Measurements from ENCODE around the gene CACNA1E.

CACNA1E gene

GRCh38 chr1:181587870-181588438, 104.6 kb downstream of the CACNA1E start:
- Histone ChIP-seq H3K9me3 (ENCODE audit: insufficient read depth, low read depth, low read length) (no peaks in the 10 kb centered on the region), H3K27ac (ENCODE audit: low read depth, low read length) (no peak overlapping the region), H3K36me3 (ENCODE audit: insufficient read depth, low read length) (no peaks in the 10 kb centered on the region), H3K9ac (ENCODE audit: low read depth, low read length) (no peak overlapping the region), H3K4me1 (ENCODE audit: insufficient read depth, low read length) (peaks cover 26% of the 10 kb centered on the region), H3K4me3 (ENCODE audit: low read length) (no peak overlapping the region), H3K27me3 (ENCODE audit: insufficient read depth, low read length) (no peaks in the 10 kb centered on the region)
- 93% methylated on average over 10 of the region's 10 CpGs for WGBS

- Histone ChIP-seq H3K9ac (ENCODE audit: low read depth, low read length) (no peak overlapping the region), H3K4me3 (ENCODE audit: low read length) (no peak overlapping the region), H3K27me3 (ENCODE audit: insufficient read depth, low read length) (no peaks in the 10 kb centered on the region), H3K9me3 (ENCODE audit: insufficient read depth, low read depth, low read length) (no peaks in the 10 kb centered on the region), H3K36me3 (ENCODE audit: insufficient read depth, low read length) (no peaks in the 10 kb centered on the region), H3K27ac (ENCODE audit: low read depth, low read length) (no peak overlapping the region), H3K4me1 (ENCODE audit: insufficient read depth, low read length) (peaks cover 24% of the 10 kb centered on the region)
- 91% methylated on average over 4 of the region's 4 CpGs for WGBS
Observed at GRCh38 chr1:181588631-181589030, 105.3 kb downstream of the CACNA1E start.

GRCh38 chr1:181592255-181592859, 109.0 kb downstream of the CACNA1E start:
- Histone ChIP-seq H3K9me3 (ENCODE audit: insufficient read depth, low read depth, low read length) (no peaks in the 10 kb centered on the region), H3K27me3 (ENCODE audit: insufficient read depth, low read length) (no peaks in the 10 kb centered on the region), H3K36me3 (ENCODE audit: insufficient read depth, low read length) (no peaks in the 10 kb centered on the region), H3K4me3 (ENCODE audit: low read length) (no peak overlapping the region), H3K27ac (ENCODE audit: low read depth, low read length) (no peak overlapping the region), H3K4me1 (ENCODE audit: insufficient read depth, low read length) (peaks cover 20% of the 10 kb centered on the region), H3K9ac (ENCODE audit: low read depth, low read length) (no peak overlapping the region)
- 44% methylated on average over 6 of the region's 6 CpGs for WGBS

- H3K9me3 ChIP-seq (ENCODE audit: insufficient read depth, low read depth, low read length): no peaks in the 10 kb centered on the region
- H3K27me3 ChIP-seq (ENCODE audit: insufficient read depth, low read length): no peaks in the 10 kb centered on the region
- no peak overlapping the region for H3K9ac ChIP-seq (ENCODE audit: low read depth, low read length)
- no peaks in the 10 kb centered on the region for H3K36me3 ChIP-seq (ENCODE audit: insufficient read depth, low read length)
- no peak overlapping the region for H3K4me3 ChIP-seq (ENCODE audit: low read length)
- H3K4me1 ChIP-seq (ENCODE audit: insufficient read depth, low read length): peaks cover 20% of the 10 kb centered on the region
- no peak overlapping the region for H3K27ac ChIP-seq (ENCODE audit: low read depth, low read length)
- 89% methylated on average over 2 of the region's 4 CpGs for WGBS
Observed at GRCh38 chr1:181593042-181593441, 109.7 kb downstream of the CACNA1E start.

- H3K27me3 ChIP-seq (ENCODE audit: insufficient read depth, low read length): no peaks in the 10 kb centered on the region
- H3K4me3 ChIP-seq (ENCODE audit: low read length): no peak overlapping the region
- WGBS: 96% methylated on average over 5 of the region's 5 CpGs
- H3K9me3 ChIP-seq (ENCODE audit: insufficient read depth, low read depth, low read length): no peaks in the 10 kb centered on the region
- no peaks in the 10 kb centered on the region for H3K36me3 ChIP-seq (ENCODE audit: insufficient read depth, low read length)
- H3K9ac ChIP-seq (ENCODE audit: low read depth, low read length): no peak overlapping the region
- H3K27ac ChIP-seq (ENCODE audit: low read depth, low read length): no peak overlapping the region
- H3K4me1 ChIP-seq (ENCODE audit: insufficient read depth, low read length): peaks cover 20% of the 10 kb centered on the region
Observed at GRCh38 chr1:181594553-181594952, 111.2 kb downstream of the CACNA1E start.

- no peaks in the 10 kb centered on the region for H3K27me3 ChIP-seq (ENCODE audit: insufficient read depth, low read length)
- H3K9me3 ChIP-seq (ENCODE audit: insufficient read depth, low read depth, low read length): no peaks in the 10 kb centered on the region
- H3K36me3 ChIP-seq (ENCODE audit: insufficient read depth, low read length): no peaks in the 10 kb centered on the region
- H3K27ac ChIP-seq (ENCODE audit: low read depth, low read length): no peak overlapping the region
- H3K4me3 ChIP-seq (ENCODE audit: low read length): no peak overlapping the region
- no peak overlapping the region for H3K9ac ChIP-seq (ENCODE audit: low read depth, low read length)
- 89% methylated on average over 6 of the region's 6 CpGs for WGBS
- peaks cover 20% of the 10 kb centered on the region for H3K4me1 ChIP-seq (ENCODE audit: insufficient read depth, low read length)
Observed at GRCh38 chr1:181595234-181595633, 111.9 kb downstream of the CACNA1E start.

- no peak overlapping the region for H3K27ac ChIP-seq (ENCODE audit: low read depth, low read length)
- H3K9ac ChIP-seq (ENCODE audit: low read depth, low read length): no peak overlapping the region
- H3K27me3 ChIP-seq (ENCODE audit: insufficient read depth, low read length): no peaks in the 10 kb centered on the region
- 91% methylated on average over 4 of the region's 4 CpGs for WGBS
- no peak overlapping the region for H3K4me3 ChIP-seq (ENCODE audit: low read length)
- no peaks in the 10 kb centered on the region for H3K4me1 ChIP-seq (ENCODE audit: insufficient read depth, low read length)
- no peaks in the 10 kb centered on the region for H3K9me3 ChIP-seq (ENCODE audit: insufficient read depth, low read depth, low read length)
- H3K36me3 ChIP-seq (ENCODE audit: insufficient read depth, low read length): no peaks in the 10 kb centered on the region
Observed at GRCh38 chr1:181601186-181601950, 118.1 kb downstream of the CACNA1E start.

GRCh38 chr1:181603735-181604410, 120.6 kb downstream of the CACNA1E start:
- no peak overlapping the region for H3K9ac ChIP-seq (ENCODE audit: low read depth, low read length)
- no peaks in the 10 kb centered on the region for H3K9me3 ChIP-seq (ENCODE audit: insufficient read depth, low read depth, low read length)
- no peak overlapping the region for H3K4me3 ChIP-seq (ENCODE audit: low read length)
- H3K4me1 ChIP-seq (ENCODE audit: insufficient read depth, low read length): peaks cover 5% of the 10 kb centered on the region; the same call in 1 of the 2 replicates
- no peak overlapping the region for H3K27ac ChIP-seq (ENCODE audit: low read depth, low read length)
- H3K27me3 ChIP-seq (ENCODE audit: insufficient read depth, low read length): no peaks in the 10 kb centered on the region
- 89% methylated on average over 10 of the region's 10 CpGs for WGBS
- H3K36me3 ChIP-seq (ENCODE audit: insufficient read depth, low read length): no peaks in the 10 kb centered on the region

- no peak overlapping the region for H3K4me3 ChIP-seq (ENCODE audit: low read length)
- H3K27me3 ChIP-seq (ENCODE audit: insufficient read depth, low read length): no peaks in the 10 kb centered on the region
- H3K9ac ChIP-seq (ENCODE audit: low read depth, low read length): no peak overlapping the region
- peaks cover 12% of the 10 kb centered on the region for H3K4me1 ChIP-seq (ENCODE audit: insufficient read depth, low read length)
- no peaks in the 10 kb centered on the region for H3K9me3 ChIP-seq (ENCODE audit: insufficient read depth, low read depth, low read length)
- H3K27ac ChIP-seq (ENCODE audit: low read depth, low read length): no peak overlapping the region
- WGBS: 89% methylated on average over 7 of the region's 7 CpGs
- no peaks in the 10 kb centered on the region for H3K36me3 ChIP-seq (ENCODE audit: insufficient read depth, low read length)
Observed at GRCh38 chr1:181604482-181605249, 121.3 kb downstream of the CACNA1E start.

- Histone ChIP-seq H3K27me3 (ENCODE audit: insufficient read depth, low read length) (no peaks in the 10 kb centered on the region), H3K4me1 (ENCODE audit: insufficient read depth, low read length) (peaks cover 13% of the 10 kb centered on the region), H3K4me3 (ENCODE audit: low read length) (no peak overlapping the region), H3K36me3 (ENCODE audit: insufficient read depth, low read length) (no peaks in the 10 kb centered on the region), H3K27ac (ENCODE audit: low read depth, low read length) (no peak overlapping the region), H3K9me3 (ENCODE audit: insufficient read depth, low read depth, low read length) (no peaks in the 10 kb centered on the region), H3K9ac (ENCODE audit: low read depth, low read length) (no peak overlapping the region)
- WGBS: 90% methylated on average over 3 of the region's 3 CpGs
Observed at GRCh38 chr1:181607524-181607923, 124.2 kb downstream of the CACNA1E start.
